MCF 10A (cell line): ENCODE measurements around the gene RRP7A. TPM values are rescaled to one million over a fixed set of nuclear protein-coding genes. Genes with fewer than 3 reads are reported as not detected.
A peak's percentile ranks its signal among the peaks of the same experiment; 100 is the strongest.
"Not testable (repeated sequence)": the region's sequence is repeated elsewhere in the genome, so short reads cannot be mapped to it uniquely, and the experiment has no call there.

Experiments used
- BruUV-seq: library from RNA; stranded (reverse); fragments of 400-500 nt; replicated peaks from 2 replicates; lab custom pipeline; 2021; lab: Mats Ljungman, UMichigan
- CTCF ChIA-PET: fragments of 300-600 bp; sonication (Branson Sonifier 250); formaldehyde crosslinking; extraction: SDS; loops from one replicate; lab custom pipeline; 2021; ENCODE audit warnings: antibody characterized with exemption, inconsistent platforms; lab: Yijun Ruan, JAX
- POLR2A ChIA-PET: fragments of 300-600, 350-650 bp; sonication (Branson Sonifier 250); formaldehyde crosslinking; extraction: SDS; loops from one replicate; lab custom pipeline; 2020; ENCODE audit warnings: antibody characterized with exemption, inconsistent platforms; lab: Yijun Ruan, JAX
- DNase-seq: peaks from one replicate; pipeline ENCODE4 v3.0.0-alpha.2; 2018; ENCODE audit not compliant: unreplicated experiment
- H3K27ac Mint-ChIP-seq: one replicate; pipeline ENCODE4 v1.8.0; 2022; ENCODE audit warnings: mild to moderate bottlenecking, low read depth, mixed read lengths; ENCODE audit not compliant: unreplicated experiment
- H3K27me3 Mint-ChIP-seq: one replicate; pipeline ENCODE4 v1.8.0; 2022; ENCODE audit warnings: mixed read lengths; ENCODE audit not compliant: insufficient read depth, unreplicated experiment
- H3K36me3 Mint-ChIP-seq: one replicate; pipeline ENCODE4 v1.8.0; 2022; ENCODE audit warnings: mild to moderate bottlenecking, moderate library complexity, mixed read lengths; ENCODE audit not compliant: insufficient read depth, unreplicated experiment
- H3K4me1 Mint-ChIP-seq: one replicate; pipeline ENCODE4 v1.8.0; 2022; ENCODE audit warnings: mixed read lengths; ENCODE audit not compliant: insufficient read depth, unreplicated experiment
- H3K4me3 Mint-ChIP-seq: one replicate; pipeline ENCODE4 v1.8.0; 2022; ENCODE audit warnings: mild to moderate bottlenecking, moderate library complexity, mixed read lengths; ENCODE audit not compliant: unreplicated experiment
- H3K9me3 Mint-ChIP-seq: one replicate; pipeline ENCODE4 v1.8.0; 2022; ENCODE audit warnings: mixed read lengths; ENCODE audit not compliant: unreplicated experiment
- intact Hi-C: fragments of 100-400 bp; cut with micrococcal nuclease; formaldehyde crosslinking; loops from 2 replicates; pipeline ENCODE4 v1.14.1; 2022
- total RNA-seq: library from RNA; stranded (reverse); gene quantifications from 2 replicates; pipeline ENCODE4 v1.2.3, GENCODE V29; 2022
- TF ChIP-seq, protein P1 (sequence below): fragments of 200-600 bp; IDR thresholded peaks from one replicate; pipeline ENCODE4 v1.8.0; 2022; ENCODE audit warnings: antibody characterized with exemption, mild to moderate bottlenecking; ENCODE audit not compliant: unreplicated experiment

Gene RRP7A
- total RNA-seq, 1 experiment from 2014 or later = 59.4 TPM

DNA sequence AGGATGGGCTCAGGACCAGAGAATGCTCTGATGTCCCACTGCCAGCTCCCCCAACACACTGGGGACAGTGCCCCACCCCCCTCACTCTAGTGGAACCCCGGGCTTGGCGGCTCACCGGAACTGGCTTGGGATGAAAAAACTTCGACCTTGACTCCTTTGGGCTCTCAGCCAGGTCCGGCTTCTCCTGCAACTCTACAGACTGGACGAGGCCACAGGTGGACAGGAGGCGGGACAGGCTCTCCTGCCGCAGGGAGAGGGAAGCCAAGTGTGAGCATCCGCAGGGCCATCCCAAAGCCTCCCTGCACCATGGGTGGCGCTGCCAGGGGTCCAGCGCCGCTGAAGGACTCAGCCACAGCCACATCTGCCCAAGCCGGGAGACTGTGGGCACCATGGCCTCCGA lies 3.7 kb downstream of the RRP7A start:
- intact Hi-C loops = no loop called here
- H3K36me3 Mint-ChIP-seq = peaks cover 23% of the 10 kb centered on the region
- no peak for DNase-seq
- no peak overlapping the region for H3K27ac Mint-ChIP-seq
- BruUV-seq = no TSS peak
- no peaks in the 10 kb centered on the region for H3K9me3 Mint-ChIP-seq
- H3K4me3 Mint-ChIP-seq = no peak overlapping the region
- TF ChIP-seq, protein P1, sequence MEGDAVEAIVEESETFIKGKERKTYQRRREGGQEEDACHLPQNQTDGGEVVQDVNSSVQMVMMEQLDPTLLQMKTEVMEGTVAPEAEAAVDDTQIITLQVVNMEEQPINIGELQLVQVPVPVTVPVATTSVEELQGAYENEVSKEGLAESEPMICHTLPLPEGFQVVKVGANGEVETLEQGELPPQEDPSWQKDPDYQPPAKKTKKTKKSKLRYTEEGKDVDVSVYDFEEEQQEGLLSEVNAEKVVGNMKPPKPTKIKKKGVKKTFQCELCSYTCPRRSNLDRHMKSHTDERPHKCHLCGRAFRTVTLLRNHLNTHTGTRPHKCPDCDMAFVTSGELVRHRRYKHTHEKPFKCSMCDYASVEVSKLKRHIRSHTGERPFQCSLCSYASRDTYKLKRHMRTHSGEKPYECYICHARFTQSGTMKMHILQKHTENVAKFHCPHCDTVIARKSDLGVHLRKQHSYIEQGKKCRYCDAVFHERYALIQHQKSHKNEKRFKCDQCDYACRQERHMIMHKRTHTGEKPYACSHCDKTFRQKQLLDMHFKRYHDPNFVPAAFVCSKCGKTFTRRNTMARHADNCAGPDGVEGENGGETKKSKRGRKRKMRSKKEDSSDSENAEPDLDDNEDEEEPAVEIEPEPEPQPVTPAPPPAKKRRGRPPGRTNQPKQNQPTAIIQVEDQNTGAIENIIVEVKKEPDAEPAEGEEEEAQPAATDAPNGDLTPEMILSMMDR = no peak
- CTCF ChIA-PET = no interaction called here
- no peaks in the 10 kb centered on the region for H3K27me3 Mint-ChIP-seq
- POLR2A ChIA-PET = interaction anchor here (0.6 kb wide), 1 partner anchor 45 kb away, joined by 4 read pairs; no protein-coding TSS in a partner anchor
- peaks cover 6% of the 10 kb centered on the region for H3K4me1 Mint-ChIP-seq

- DNase-seq, H3K4me1 Mint-ChIP-seq, H3K27ac Mint-ChIP-seq, H3K4me3 Mint-ChIP-seq, H3K9me3 Mint-ChIP-seq, H3K27me3 Mint-ChIP-seq, CTCF ChIA-PET, intact Hi-C loops, BruUV-seq: not testable (repeated sequence)
- POLR2A ChIA-PET = interaction anchor here (0.6 kb wide), 1 partner anchor 46 kb away, joined by 4 read pairs; no protein-coding TSS in a partner anchor
- H3K36me3 Mint-ChIP-seq = peaks cover 28% of the 10 kb centered on the region
Measured at GRCh38 chr22:42515304-42515703, 4.3 kb downstream of the RRP7A start.

- H3K4me1 Mint-ChIP-seq, intact Hi-C loops, H3K27ac Mint-ChIP-seq, H3K4me3 Mint-ChIP-seq, DNase-seq, H3K9me3 Mint-ChIP-seq, BruUV-seq, H3K27me3 Mint-ChIP-seq, POLR2A ChIA-PET: not testable (repeated sequence)
- CTCF ChIA-PET = interaction anchor here (0.6 kb wide), 1 partner anchor 102 kb away, joined by 3 read pairs; no protein-coding TSS in a partner anchor
- H3K36me3 Mint-ChIP-seq = peaks cover 36% of the 10 kb centered on the region
Measured at GRCh38 chr22:42514331-42514730, 5.3 kb downstream of the RRP7A start.

DNA sequence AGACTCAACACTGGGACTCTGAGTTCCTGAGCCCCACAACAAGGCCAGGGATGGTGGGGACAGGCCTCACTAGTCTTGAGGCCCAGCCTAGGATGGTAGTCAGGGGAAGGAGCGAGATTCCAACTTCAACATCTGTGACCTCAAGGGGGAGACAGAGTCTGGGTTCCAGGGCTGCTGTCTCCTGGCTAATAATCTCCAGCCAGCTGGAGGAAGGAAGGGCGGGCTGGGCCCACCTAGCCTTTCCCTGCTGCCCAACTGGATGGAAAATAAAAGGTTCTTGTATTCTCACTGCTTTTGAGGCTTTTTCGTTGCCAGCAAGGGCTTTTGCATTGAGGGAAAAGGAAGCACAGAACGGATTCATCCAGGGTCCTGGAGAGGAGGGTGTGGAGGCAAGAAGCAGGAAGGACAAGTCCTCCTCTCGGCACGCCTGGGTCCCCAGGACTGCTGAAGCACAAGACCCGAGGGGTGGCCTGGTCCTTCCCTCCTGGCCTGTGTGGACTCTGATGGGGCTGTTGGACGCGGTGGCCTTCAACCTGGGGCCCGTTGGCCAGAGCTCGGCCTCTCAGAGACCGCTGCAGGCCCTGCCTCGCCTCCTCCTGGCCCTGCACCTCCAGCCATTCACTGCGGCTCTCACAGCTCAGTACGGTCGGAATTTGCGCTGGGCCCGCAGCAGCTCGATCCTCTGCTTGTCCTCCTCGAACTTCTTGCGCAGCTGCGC lies 7.2 kb downstream of the RRP7A start:
- H3K27ac Mint-ChIP-seq = not testable (repeated sequence)

GRCh38 chr22:42511401-42511891 lies 8.2 kb downstream of the RRP7A start:
- TF ChIP-seq, protein P1 = no peak
- intact Hi-C loops = no loop called here
- no peaks in the 10 kb centered on the region for H3K27me3 Mint-ChIP-seq
- ChIA-PET CTCF (no interaction called here), POLR2A (interaction anchor here (0.6 to 1.4 kb wide), 2 partner anchors 41 to 1231 kb away, joined by 3 read pairs; no protein-coding TSS in a partner anchor)
- BruUV-seq = no TSS peak
- H3K4me1 Mint-ChIP-seq = no peaks in the 10 kb centered on the region
- no peaks in the 10 kb centered on the region for H3K9me3 Mint-ChIP-seq
- no peak overlapping the region for H3K4me3 Mint-ChIP-seq
- no peak for DNase-seq
- peak overlapping the region; percentile 29 for H3K27ac Mint-ChIP-seq
- peaks cover 35% of the 10 kb centered on the region for H3K36me3 Mint-ChIP-seq

More for the DNA sequence above, 7.2 kb downstream of the RRP7A start:
- BruUV-seq = TSS peak; percentile 1
- H3K4me1 Mint-ChIP-seq, H3K27me3 Mint-ChIP-seq, H3K4me3 Mint-ChIP-seq, CTCF ChIA-PET, DNase-seq, intact Hi-C loops, H3K9me3 Mint-ChIP-seq: not testable (repeated sequence)
- POLR2A ChIA-PET = interaction anchor here (1.4 kb wide), 1 partner anchor 40 kb away, joined by 3 read pairs; no protein-coding TSS in a partner anchor
- peaks cover 39% of the 10 kb centered on the region for H3K36me3 Mint-ChIP-seq
